OCI-LY3 (cell line): ENCODE measurements around the gene TFPI.

Experiments used
- EZH2phosphoT487 ChIP-seq: fragments of 200-600 bp; shearing (Covaris generic); IDR thresholded peaks from 2 replicates; pipeline ENCODE4 v1.6.1; 2018; ENCODE audit warnings: antibody characterized with exemption, mixed run types, low read depth
- TF ChIP-seq, protein P1 (sequence below): fragments of 200-600, 300-600 bp; sonication (generic); IDR thresholded peaks from 2 replicates; pipeline ENCODE4 v1.5.1; 2014; ENCODE audit warnings: antibody characterized with exemption, low read length, low read depth

DNA sequence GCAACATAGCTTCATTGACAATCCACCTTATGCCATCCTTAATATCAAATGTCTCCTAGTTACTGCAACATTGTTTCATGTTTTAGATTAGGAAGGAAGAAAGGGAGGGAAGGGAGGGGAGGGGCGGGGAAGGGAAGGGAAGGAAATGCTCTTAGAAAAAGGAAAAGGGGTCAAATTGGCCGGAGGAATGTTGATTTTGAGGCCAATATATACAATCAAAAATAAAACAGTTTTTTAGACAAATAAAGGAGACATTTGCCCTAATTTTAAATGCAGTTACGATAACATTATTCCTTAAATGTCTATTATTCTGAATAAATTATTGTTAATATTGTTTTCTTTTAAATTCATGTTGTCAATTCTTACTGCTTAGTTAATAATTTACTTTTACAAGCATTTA is 72.7 kb downstream of the TFPI start:
- TF ChIP-seq, protein P1, sequence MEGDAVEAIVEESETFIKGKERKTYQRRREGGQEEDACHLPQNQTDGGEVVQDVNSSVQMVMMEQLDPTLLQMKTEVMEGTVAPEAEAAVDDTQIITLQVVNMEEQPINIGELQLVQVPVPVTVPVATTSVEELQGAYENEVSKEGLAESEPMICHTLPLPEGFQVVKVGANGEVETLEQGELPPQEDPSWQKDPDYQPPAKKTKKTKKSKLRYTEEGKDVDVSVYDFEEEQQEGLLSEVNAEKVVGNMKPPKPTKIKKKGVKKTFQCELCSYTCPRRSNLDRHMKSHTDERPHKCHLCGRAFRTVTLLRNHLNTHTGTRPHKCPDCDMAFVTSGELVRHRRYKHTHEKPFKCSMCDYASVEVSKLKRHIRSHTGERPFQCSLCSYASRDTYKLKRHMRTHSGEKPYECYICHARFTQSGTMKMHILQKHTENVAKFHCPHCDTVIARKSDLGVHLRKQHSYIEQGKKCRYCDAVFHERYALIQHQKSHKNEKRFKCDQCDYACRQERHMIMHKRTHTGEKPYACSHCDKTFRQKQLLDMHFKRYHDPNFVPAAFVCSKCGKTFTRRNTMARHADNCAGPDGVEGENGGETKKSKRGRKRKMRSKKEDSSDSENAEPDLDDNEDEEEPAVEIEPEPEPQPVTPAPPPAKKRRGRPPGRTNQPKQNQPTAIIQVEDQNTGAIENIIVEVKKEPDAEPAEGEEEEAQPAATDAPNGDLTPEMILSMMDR: no peak
- TF ChIP-seq EZH2phosphoT487: no peak
